SW 1271 (cell line): Measurements from ENCODE around the gene CAMLG.

ENCODE experiments used
- DNase-seq, 2 experiments: peaks; one replicate each; lab custom pipeline; 2025; lab: John Stamatoyannopoulos, UW

CAMLG gene

DNA sequence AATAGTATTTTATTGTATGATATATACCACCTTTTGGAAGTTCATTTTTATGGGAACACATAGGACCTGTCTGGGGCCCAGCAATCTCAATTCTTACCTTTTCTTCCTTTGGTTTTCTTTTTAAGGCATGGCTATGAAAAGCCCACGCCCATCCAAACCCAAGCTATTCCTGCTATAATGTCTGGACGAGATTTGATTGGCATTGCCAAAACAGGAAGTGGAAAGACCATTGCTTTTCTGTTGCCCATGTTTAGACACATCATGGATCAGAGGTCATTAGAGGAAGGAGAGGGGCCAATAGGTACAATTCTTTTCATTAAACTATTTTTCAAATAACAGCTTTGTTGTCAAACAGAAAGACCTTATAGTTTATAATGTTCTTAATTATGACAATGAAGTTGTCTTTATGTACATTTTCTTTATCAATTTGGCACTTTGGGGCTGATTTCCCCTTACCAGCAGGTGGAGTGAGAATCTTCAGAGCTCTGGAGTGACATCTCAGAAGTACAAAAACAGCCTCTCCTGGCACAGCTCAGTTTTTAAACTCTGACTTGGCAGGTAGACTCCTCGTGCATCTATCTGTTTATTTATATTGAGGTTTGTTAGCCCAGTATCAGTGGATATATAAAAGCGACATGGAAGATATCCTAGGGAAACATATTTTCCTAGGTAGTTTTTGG, 46.0 kb downstream of the CAMLG start:
- DNase-seq, result peak in 1 of 2 experiments; percentile 13

GRCh38 chr5:134784946-134785620, 46.7 kb downstream of the CAMLG start:
- no peak for DNase-seq

- DNase-seq, result no peak
Measured at GRCh38 chr5:134787692-134788091, 49.3 kb downstream of the CAMLG start.

DNA sequence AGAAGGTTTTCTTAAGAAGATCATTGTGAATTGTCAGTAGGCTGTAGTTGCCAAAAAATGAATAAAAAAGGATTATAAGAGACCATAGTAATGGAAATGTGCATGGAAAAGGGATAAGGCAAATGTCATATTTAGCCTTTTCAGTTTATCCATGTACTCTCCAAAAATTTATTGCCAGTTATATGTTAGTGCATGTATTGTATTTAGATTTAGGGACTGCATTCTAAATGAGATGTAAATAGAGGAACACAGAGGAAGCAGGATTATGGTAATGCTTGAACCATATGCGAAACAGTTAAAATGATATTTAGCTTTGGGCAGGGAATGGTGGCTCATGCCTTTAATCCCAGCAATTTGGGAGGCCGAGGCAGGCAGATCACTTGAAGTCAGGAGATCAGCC, 53.2 kb downstream of the CAMLG start:
- no peak for DNase-seq

DNA sequence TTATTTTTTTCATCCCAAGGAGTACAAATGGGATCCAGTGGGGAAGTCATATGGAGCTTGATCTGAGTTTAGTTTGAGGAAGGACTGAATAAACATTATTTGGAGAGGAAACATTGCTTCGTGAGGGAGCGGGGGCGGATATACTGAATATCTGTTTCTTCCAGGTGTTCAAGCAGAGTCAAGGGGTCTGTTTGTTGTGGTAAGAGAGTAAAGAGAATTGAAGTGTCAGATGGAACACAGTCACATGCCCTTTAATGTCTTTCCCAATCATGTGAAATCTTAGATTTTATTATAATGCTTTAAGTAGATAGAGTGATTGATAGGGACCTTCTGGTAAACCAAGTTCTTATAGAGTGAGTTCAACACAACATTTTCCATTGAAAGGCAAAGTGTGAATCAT, 53.9 kb downstream of the CAMLG start:
- DNase-seq, result no peak

DNA sequence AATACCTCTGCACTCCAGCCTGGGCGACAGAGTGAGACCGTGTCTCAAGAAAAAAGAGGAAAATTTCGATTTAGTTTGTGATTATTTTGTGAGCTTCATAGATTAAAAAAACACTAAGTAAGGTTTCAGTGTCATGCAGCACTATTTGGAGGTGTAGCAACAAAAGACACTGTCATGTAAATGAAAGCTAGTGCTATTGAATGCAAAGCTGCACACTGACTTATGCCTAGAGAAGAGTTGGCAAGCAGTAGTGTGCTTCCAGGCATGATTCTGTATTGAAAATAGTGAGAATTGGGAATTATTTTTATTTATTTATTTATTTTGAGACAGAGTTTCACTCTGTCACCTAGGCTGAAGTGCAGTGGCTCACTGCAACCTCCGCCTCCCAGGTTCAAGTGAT, 54.8 kb downstream of the CAMLG start:
- DNase-seq, result no peak

DNA sequence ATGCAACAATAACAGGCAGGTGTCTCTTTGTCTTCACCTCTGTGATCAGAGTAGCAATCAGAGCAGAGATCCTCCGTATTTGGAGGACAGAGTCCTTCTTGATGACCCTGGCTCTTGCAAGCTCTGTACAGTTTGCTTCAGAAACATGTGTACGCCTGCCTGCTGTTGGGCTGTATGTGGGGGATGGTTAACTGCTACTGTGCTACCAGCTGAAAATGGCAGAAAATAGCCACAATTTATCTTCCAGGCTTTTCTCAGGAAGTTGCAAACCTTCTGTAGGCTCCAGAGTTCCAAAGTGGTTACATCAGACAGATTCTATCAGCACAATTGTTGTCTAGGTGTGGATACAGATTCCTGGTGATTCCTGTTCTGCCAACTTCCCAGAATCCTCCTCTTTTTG, 55.7 kb downstream of the CAMLG start:
- DNase-seq, result no peak

GRCh38 chr5:134794819-134795218, 56.5 kb downstream of the CAMLG start:
- DNase-seq, result no peak

DNA sequence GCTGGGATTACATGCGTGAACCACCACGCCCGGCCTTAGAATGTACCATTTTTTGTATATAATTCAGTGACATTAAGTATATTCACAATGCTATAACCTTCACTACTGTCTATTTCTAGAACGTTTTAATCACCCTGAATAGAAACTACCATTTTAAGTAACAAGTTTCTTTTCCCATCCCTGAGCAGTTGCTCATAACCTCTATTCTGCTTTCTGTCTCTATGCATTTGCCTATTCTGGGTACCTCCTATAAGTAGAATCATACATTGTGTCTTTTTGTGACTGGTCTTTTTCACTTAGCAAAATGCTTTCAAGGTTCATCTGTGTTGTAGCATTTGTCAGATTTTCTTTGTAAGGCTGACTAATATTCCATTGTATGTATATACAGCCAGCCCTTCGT, 60.1 kb downstream of the CAMLG start:
- DNase-seq, result no peak
